DMS53 (cell line): Measurements from ENCODE around the gene NDRG2.

Experiments
- DNase-seq: peaks from one replicate; lab custom pipeline; 2025; lab: John Stamatoyannopoulos, UW

NDRG2 gene

DNA sequence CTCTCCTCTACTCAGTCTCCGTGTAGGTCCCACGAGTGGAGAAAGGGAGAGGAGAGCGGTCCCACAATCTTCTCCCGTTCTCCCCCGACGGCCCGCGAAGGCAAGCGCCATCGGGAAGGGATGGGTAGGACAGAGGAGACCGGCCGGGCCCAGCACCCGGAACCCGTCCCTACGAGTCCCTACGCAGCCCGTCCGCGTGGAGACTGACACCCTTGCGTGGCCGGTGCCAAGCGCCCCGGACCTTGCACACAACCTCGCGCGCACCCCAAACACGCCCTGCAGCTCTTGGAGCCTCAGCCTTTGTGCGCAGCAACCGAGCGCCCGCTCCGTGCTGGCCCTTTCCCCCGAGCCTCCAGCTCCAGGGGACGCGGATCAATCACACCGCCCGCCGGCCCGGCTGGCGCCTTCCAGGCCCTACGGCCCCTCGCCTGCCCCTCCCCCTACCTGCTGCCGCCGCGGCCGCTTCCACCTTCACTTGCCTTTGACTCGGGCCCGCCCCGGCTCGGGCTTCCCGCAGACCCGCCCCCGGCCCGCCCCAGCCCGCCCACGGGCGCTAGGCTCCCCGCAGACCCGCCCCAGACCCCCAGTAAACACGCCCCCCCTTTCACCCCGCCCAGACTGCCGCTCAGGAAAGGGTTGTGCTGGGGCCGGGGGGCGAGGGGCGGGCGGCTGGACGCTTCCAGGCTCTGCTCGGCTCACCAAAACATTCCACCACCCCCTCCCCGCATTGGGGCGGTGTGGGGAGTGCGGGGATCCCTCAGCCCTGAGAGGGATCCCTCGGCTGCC lies at the start of gene NDRG2:
Gene NDRG2, minus strand, starts transcription at position 477 of the 786 bp plus-strand sequence. CDS start 1,746 bp downstream, outside the sequence.
- DNase-seq = peak; percentile 59

DNA sequence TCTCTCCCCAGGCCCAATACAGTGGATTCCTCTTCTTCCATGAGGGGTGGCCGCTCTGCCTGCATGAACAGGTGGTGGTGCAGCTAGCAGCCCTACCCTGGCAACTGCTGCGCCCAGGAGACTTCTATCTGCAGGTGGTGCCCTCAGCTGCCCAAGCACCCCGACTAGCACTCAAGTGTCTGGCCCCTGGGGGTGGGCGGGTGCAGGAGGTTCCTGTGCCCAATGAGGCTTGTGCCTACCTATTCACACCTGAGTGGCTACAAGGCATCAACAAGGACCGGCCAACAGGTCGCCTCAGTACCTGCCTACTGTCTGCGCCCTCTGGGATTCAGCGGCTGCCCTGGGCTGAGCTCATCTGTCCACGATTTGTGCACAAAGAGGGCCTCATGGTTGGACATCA lies 49.1 kb upstream of the NDRG2 start:
- DNase-seq = no peak

DNA sequence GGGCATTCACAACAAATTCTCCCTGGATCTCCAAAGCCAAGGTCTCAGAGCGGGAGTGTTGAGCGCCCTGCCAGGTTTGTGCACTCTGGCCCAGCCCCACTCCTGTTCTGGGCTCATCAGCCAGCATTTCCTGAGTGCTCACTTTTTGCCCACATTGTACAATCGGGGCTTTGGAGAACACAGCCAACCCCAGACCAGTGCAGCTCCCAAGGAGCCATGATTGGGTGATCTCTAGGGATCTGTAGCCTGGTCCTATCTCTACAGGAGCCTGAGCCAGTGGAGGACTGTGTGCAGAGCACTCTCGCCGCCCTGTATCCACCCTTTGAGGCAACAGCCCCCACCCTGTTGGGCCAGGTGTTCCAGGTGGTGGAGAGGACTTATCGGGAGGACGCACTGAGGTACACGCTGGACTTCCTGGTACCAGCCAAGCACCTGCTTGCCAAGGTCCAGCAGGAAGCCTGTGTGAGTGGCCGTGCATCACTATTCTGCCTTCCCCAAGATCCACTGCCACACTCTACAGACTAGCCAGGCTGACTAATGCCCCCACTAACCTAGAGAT lies 48.0 kb upstream of the NDRG2 start:
- peak; percentile 49 for DNase-seq

DNA sequence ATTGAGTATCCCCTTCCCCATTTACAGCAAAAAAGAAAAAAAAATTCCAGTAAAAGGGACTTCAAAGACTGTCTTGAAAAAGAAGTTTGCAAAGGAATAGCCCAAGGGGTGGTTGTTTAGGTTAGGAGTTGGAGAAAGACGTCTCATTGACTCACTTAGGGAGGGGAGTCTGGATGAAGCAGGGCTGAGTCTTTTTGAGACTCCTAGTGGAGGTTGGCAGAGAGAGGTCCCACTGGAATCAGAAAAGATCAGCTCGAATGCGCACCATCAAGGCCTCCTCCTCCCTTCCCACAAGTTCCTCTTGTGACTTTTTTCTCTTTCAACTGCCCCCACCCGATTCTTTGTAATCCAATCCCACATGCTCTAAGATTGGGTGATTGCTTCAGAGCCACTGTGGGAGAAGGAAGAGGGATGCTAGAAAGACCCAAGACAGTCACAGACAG lies 47.2 kb upstream of the NDRG2 start:
- DNase-seq = no peak

DNA sequence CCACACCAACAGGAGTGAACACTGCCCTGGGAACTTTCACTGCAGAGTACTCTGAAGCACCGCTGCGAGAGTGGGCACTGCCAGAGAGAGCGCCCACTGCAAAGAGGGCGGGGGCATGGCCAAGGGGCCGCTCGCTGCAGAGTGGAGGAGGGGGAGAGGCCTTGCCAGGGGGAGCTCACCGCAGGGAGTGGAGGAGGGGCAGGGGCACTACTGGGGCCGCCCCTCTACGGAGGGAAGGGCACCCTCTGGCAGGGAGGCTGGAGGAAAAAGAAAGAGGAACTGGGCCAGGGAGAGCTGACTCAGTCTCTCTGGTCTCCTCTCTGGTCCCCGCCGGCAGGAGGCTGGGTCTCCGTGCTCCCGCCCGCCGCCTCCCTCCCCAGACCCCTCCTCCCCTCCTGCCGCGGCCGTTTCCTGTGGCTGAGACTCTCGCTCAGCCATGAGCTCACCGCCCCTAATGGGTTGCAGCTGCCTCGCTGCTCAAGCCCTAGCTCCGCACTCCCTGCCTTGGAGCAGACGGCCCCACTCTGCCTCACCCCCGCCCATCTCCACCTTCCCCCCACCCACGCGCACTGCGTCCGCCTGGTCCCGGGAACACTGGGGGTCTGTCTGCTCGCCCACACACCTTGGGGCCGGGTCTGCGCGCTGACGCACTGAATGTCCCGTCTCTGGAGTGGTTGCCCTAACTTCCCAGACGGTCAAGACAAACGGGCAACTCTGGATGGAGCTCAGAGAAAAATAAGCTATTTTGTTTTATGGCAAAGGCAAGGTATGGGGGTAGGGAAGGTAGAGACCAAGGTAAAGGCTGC lies 46.6 kb upstream of the NDRG2 start:
- DNase-seq = peak; percentile 79

DNA sequence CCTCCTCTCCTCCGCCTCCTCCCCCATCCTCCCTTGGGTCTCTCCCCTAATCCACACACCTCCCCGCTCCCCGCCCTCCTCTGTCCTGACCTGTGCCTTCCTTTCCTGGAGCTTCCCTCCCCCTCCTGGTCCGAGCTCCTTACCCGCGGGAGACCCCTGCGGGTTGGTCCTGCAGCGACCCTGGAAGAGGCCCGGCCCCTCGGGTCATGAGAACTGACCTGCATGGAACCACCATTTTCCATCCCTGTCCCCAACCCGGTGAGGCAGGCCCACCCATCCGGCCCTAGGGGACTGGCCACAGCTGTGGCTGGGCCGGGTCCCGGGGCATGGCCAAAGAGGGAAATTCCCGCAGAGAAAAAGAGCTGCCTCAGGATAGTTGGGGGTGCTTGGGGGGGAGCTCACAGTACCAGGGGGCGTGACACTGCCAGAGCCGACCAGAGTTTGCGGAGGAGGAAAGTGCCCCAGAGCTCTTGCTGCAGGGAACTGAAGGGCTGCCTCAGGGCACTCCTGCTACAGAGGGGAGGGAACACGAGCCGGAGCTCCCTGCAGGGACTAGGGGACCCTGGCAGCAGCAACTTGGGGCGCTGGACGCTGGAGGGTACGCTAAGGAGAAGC lies 45.9 kb upstream of the NDRG2 start:
- DNase-seq = peak; percentile 44

DNA sequence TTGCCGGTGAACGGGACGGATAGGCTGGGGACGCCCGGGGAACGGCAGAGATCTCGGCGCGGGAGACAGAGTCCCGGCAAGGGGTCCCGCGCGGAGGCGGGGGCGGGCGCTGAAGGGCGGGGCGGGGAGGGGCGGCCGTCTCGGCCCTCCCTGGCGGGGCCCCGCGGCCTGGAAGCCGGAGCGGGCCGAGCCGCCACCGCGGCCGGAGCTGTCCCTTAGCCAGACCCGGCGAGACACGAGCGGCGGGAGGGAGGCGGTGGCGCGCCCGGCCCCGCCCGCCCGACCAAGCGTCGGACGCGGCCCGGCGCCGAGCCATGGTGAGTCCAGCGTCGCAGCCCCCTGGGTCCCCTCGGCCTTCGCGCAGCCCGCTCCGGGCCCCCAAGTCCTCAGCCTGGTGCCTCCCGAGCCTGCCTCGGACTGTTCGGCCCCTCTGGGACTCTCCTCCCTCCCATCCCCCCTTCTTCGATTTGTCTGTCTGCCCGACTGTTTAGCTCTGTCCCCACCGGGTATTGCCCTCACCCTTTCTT lies 45.3 kb upstream of the NDRG2 start, which contains the start of gene ARHGEF40:
Gene ARHGEF40, plus strand, starts transcription at position 222 of the 527 bp plus-strand sequence. Its CDS starts 93 bp downstream, at position 315.
- DNase-seq = peak; percentile 57

DNA sequence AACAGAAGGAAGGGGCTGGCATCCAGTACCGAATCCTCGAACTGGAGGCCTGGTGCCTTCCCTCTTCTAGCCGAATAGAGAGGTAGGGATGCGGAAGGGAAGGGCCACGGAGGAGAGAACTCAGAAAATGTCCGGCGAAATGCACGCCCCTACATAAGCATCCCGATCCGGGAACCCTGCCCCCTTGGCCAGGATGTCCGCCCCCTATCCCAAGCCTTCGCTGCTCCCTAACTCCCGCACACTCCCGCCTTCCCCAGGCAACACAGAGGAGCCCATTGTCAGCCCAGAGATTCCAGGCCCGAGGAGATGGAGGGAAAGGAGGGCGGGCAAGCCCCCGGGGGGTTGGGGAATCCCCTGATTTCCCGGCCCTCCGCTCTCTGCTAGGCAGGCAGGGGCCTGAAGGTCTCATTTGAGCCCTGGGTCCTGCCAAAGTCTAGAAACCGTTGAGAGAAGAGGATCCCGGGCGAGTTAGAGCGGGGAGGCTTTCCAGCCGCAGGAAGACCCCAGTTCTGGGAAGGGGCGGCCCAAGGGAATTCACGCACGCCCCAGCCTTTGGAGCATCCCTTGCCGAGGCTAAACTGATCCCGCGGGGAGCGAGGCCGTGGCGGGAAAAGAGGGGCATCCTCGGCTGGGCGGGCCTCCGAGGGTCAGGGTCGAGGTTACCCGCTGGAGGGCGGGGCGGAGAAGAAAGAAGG lies 44.7 kb upstream of the NDRG2 start:
- peak; percentile 32 for DNase-seq

DNA sequence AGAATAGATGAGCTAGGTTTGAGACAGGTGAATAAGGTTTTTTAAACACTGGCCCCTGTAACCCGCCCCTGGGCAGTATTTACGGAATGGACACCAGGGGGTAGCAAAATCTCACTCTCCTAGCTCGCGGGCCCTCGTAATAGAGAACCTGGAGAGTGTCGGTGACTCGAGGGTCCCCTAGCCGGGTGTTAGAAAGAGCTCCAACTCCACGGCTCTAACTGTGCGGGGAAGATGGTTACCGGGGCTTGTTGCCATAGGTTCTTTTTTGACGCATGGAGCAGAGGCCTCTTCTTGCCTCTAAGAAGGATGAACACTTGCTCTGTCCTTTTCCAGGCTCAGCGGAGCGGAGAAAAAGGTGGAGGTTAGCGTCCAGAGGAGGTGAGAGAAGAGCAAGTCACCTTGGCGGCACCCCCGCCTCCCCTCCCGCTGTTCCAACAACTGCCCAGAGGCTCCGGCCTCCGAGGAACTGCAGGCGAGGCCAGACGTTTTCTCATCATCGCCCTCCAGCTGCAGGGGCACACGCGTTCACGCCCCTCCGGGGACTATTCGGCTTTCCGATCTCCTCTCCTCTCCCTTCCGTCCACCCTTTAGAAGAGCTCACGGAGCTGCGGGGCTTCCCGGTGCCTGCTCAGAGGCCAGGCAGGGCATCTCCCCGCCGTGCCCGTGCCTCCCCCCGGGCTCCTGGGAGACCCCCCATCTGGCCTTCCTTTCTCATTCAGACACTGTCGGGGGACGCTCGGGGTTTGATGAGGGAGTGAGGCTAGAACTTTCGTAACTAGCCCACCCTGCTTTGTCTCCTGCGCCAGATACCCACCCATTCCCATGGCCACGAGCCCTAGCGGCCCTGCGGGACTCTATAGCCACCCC lies 43.9 kb upstream of the NDRG2 start:
- peak; percentile 65 for DNase-seq

DNA sequence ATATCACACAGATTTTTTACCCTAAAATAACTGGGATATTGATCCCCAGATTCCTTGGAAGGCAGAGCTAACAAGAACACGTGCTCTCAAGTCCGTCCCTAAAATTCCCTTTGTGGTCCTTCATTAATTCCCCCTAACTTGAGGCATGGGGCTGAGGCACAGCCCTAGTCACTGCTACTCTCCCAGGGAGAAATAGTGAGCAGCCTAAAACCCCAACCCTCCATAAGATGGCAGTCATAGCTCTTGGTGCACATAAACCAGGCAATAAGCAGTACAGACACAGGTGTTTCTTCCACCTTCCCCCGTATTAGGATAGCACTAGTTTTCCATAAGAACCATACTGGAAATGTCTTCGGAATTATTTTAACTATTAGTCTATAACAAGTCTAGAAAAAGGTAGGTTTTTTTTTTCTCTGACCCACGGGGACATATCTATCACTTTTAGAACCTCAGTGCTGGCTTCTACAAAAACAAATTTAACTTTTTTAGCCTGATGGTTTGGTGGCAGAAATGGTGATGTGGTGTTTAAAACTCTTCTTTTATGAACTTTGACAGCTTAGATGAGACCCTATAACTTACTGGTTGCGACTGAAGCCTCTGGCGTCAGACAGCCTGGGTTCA lies 42.1 kb upstream of the NDRG2 start:
- DNase-seq = peak; percentile 27

DNA sequence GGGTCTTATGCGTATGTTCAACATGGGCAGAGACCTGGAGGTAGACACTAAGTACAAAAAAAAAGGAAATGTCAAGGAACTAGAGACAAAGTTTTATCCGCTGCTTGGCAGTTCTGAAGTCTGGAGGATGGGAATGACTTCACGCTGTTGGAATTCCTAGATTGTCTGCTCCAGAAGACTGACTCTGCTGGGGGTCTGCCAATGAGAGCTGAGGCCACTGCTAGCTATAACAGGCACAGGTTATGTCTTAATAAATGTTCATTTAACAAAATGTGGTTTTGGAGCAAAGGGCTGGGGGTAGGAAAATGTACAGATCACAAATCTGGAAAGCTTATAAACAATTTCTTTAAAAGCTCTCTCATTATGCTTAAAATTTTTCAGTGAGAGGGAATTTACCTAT lies 38.6 kb upstream of the NDRG2 start:
- DNase-seq = no peak

DNA sequence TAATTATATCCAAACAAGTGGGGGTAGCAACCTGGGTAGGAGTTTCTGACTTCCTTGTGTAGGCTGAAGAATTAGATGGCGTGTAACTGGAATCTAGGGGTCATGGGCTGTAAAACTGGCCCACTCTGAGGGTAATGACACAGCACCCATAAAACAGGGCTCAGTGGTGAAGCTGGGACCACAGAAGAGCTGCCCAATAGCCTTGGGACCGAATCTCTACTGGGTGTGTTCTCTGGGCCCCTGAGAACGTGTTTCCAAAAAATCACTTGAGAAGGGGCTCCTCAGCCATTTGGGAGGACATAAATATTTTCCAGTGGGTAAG lies 36.4 kb upstream of the NDRG2 start:
- DNase-seq = no peak

DNA sequence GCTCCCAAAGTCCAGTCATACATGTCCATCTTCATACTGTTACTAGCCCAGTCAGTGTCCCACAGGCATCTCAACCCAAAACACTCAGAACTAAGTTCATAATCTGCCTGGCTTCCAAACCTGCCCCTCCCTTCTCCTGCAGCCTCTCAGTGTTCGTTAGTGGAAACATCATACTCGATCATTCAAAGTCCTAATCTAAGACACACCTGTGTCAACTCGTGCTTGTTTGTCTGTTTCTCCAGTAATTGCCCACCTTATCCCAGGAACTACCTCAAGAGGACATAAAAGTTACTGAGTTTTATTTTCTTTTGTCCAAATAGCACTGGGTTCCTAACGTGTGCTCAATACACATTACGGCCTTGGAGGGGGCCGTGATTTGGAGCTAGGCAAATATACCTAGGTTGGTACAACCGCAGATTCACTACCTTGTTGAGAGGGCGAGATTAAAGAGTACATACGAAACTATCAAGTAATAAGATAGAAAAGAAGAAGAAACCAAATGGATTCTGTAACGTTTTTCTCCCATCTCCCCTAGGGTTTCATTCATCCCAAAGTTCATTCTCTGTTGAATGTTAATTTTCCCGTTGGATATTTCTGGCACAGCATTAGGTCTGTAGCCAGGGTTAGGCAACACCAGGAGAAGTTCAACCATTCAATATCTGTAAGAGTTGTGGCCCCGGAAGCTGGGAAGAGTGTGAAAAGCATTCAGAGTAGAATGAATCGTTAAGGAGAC lies 35.9 kb upstream of the NDRG2 start:
- DNase-seq = no peak

DNA sequence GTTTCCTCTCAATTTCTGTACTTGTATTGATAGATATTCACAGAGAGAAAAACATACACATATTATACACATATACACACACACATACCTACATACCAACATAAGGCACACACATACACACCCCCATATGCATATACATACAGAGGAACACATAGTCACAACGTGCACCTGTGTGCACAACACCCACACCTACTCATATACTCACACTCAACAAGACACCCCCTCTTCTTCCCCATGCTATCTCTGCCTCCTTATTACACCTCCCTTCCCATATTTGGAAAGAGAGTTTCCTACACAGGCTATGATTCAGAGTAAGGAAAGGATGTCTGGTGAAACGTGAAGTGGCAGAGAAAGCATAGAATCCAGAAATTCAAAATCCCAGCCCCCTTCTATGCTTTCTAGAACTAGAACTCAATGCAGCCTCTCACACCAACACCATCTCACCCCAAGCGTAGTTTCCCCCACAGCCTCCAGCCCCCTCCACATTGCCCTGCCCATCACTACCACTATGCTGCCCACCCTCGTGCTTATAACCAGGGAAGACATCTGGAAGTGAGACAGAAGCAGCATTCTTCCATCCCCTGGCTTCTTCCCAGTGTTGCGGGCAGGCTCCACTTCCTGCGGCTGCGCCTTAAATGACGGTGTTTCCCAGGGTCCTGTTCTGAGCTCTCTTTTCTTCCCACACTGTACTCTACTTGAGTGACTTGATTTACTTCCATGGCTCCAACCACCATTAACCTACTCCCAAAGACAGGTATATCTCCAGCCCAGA lies 35.2 kb upstream of the NDRG2 start:
- DNase-seq = no peak

DNA sequence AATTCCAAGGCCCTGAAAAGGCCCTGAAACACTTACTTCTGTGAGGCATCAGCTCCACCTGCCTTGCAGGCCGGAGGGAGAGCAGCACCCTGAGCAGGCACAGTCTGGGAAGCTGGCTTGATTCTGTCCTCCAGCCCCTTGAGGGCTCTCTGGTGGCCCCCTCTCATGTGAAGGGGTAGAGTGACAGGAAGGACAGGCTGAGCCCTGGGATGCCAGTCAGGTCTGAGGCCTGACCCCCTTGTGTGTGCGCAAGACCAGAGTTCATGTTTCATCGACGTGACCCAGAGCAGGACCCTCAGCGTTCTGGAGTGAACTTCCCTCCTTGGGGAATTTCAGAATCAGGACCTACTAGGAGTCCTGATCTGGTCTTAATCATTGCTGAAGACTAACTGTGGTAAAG lies 34.0 kb upstream of the NDRG2 start:
- no peak for DNase-seq

DNA sequence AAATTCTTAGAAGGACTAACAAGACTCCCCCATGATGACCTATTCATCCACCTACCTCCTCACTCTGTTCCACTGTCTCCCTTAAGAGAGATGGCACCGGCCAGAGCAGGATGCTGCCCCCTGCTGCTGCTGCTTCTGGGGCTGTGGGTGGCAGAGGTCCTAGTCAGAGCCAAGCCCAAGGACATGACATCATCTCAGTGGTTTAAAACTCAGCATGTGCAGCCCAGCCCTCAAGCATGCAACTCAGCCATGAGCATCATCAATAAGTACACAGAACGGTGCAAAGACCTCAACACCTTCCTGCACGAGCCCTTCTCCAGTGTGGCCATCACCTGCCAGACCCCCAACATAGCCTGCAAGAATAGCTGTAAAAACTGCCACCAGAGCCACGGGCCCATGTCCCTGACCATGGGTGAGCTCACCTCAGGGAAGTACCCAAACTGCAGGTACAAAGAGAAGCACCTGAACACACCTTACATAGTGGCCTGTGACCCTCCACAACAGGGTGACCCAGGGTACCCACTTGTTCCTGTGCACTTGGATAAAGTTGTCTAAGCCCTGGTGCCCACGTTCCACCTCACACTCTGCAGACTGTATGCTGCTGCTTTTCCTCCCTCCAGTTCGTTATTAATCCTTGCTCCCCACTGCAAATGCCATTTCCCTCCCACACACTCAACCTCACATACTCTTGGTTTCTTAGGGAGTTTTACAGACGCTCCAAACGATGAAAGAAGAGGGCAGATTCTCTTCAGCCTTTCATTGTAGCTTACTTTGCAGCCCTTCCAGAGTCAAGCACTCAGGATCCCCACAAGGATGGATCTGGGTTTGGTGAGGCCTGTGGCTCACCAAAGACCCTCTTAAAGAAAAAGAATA lies 33.2 kb upstream of the NDRG2 start, which contains the start of gene RNASE8:
Gene RNASE8, plus strand, starts transcription at position 20 of the 873 bp plus-strand sequence. Its CDS starts 71 bp downstream, at position 91.
- peak; percentile 0 for DNase-seq

DNA sequence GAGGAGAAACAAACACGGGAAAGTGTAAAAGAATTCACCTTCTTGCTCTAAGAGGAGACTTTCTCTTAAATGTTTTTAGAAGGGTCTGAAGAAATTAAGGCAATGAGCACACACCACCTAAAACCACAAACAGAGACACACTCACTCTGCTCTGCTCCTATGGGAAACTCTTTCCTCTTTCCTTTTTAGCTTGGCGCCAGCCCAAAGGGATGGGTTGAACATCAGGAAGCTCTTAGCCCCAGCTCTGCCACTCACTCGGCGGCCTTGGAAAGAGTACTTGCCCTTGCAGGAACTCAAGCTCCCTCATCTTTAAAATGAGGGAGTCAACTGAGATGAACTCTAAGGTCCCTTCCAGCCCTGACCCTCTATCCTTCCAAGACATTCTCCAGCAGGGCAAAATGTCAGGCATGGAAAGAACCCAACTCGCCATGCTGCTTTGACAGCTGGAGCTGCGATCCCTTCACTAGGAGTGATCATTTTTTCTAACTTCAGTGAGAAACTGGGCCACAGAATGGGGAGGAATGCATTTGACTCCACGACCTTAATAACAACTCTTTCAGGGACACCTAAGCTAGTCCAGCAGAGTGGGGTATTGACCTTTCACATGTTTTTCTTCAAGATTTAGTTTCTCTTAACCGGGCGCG lies 31.8 kb upstream of the NDRG2 start:
- DNase-seq = no peak
